Endothelial cell (in vitro differentiated cells): Measurements from ENCODE around the gene HMCN2. TPM values are rescaled to one million over a fixed set of nuclear protein-coding genes. Genes with fewer than 3 reads are reported as not detected.

Experiments
- DNase-seq: peaks from one replicate; pipeline ENCODE4 v3.0.0; 2021; ENCODE audit warnings: low spot score
- H3K27ac Mint-ChIP-seq: one replicate; pipeline ENCODE4 v1.8.0; 2021; ENCODE audit warnings: mixed read lengths, inconsistent platforms; ENCODE audit not compliant: unreplicated experiment
- H3K27me3 Mint-ChIP-seq: one replicate; pipeline ENCODE4 v1.8.0; 2021; ENCODE audit warnings: mild to moderate bottlenecking, moderate library complexity, mixed read lengths, inconsistent platforms; ENCODE audit not compliant: unreplicated experiment
- H3K36me3 Mint-ChIP-seq: one replicate; pipeline ENCODE4 v1.8.0; 2021; ENCODE audit warnings: mild to moderate bottlenecking, low read depth, mixed read lengths, inconsistent platforms; ENCODE audit not compliant: unreplicated experiment
- H3K4me1 Mint-ChIP-seq: one replicate; pipeline ENCODE4 v1.8.0; 2021; ENCODE audit warnings: mild to moderate bottlenecking, mixed read lengths, inconsistent platforms; ENCODE audit not compliant: unreplicated experiment
- H3K4me3 Mint-ChIP-seq: one replicate; pipeline ENCODE4 v1.8.0; 2021; ENCODE audit warnings: mild to moderate bottlenecking, mixed read lengths, inconsistent platforms; ENCODE audit not compliant: unreplicated experiment
- H3K9me3 Mint-ChIP-seq: one replicate; pipeline ENCODE4 v1.8.0; 2021; ENCODE audit warnings: mixed read lengths, inconsistent platforms; ENCODE audit not compliant: unreplicated experiment
- total RNA-seq: library from RNA; stranded (reverse); fragmentation: NEBNext Ultra II Directional; extraction: Animal tissue kit (Norgen Biotek cat#: 25700); gene quantifications from one replicate; pipeline ENCODE4 v1.2.1, GENCODE V29; 2021; ENCODE audit not compliant: unreplicated experiment
- TF ChIP-seq, protein P1 (sequence below): fragments of 200-600 bp; sonication (generic); IDR thresholded peaks from one replicate; pipeline ENCODE4 v1.5.0; 2021; ENCODE audit warnings: antibody characterized with exemption; ENCODE audit not compliant: unreplicated experiment

HMCN2 gene
- total RNA-seq, 1 donor from 2014 or later, result 29.6 TPM

DNA sequence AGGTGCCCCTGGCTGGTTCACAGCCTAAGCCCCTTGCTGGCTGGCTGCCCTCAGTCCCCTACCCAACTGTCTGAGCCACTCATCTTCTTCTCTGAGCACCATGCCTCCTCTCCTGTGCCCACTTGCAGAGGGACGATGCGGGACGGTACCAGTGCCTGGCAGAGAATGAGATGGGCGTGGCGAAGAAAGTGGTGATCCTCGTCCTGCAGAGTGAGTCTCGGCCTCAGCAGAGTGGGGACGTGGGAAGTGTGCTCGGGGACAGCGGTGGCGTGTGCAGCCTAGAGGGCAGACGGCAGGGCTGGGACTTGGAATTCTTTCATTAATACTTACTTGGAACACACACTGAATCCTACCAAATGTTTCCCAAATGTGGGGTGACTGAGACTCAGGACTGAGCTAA, 144.9 kb downstream of the HMCN2 start:
- Mint-ChIP-seq H3K27ac (no peak overlapping the region), H3K27me3 (peaks cover 4% of the 10 kb centered on the region), H3K4me1 (no peaks in the 10 kb centered on the region), H3K4me3 (no peak overlapping the region), H3K9me3 (no peaks in the 10 kb centered on the region), H3K36me3 (peaks cover 7% of the 10 kb centered on the region)
- TF ChIP-seq, protein P1, sequence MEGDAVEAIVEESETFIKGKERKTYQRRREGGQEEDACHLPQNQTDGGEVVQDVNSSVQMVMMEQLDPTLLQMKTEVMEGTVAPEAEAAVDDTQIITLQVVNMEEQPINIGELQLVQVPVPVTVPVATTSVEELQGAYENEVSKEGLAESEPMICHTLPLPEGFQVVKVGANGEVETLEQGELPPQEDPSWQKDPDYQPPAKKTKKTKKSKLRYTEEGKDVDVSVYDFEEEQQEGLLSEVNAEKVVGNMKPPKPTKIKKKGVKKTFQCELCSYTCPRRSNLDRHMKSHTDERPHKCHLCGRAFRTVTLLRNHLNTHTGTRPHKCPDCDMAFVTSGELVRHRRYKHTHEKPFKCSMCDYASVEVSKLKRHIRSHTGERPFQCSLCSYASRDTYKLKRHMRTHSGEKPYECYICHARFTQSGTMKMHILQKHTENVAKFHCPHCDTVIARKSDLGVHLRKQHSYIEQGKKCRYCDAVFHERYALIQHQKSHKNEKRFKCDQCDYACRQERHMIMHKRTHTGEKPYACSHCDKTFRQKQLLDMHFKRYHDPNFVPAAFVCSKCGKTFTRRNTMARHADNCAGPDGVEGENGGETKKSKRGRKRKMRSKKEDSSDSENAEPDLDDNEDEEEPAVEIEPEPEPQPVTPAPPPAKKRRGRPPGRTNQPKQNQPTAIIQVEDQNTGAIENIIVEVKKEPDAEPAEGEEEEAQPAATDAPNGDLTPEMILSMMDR, result no peak
- DNase-seq, result no peak

DNA sequence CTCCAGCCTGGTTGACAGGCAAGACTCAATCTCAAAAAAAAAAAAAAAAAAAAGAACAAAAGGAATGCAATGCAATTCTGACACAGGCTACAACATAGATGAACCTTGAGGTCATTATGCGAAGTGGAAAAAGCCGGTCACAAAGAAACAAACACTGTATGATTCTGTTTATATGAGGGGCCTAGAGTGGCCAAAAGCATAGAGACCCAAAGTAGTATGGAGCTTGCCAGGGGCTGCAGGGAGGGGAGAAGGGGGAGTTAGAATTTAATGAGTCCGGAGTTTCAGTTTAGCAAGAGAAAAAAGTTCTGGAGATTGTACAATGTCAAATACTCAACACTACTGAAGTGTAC, 146.0 kb downstream of the HMCN2 start:
- no peaks in the 10 kb centered on the region for H3K4me1 Mint-ChIP-seq
- no peak for DNase-seq
- H3K36me3 Mint-ChIP-seq, result peaks cover 7% of the 10 kb centered on the region
- H3K27me3 Mint-ChIP-seq, result peaks cover 4% of the 10 kb centered on the region
- no peaks in the 10 kb centered on the region for H3K9me3 Mint-ChIP-seq
- H3K27ac Mint-ChIP-seq, result no peak overlapping the region
- H3K4me3 Mint-ChIP-seq, result no peak overlapping the region
- TF ChIP-seq, protein P1, result no peak

DNA sequence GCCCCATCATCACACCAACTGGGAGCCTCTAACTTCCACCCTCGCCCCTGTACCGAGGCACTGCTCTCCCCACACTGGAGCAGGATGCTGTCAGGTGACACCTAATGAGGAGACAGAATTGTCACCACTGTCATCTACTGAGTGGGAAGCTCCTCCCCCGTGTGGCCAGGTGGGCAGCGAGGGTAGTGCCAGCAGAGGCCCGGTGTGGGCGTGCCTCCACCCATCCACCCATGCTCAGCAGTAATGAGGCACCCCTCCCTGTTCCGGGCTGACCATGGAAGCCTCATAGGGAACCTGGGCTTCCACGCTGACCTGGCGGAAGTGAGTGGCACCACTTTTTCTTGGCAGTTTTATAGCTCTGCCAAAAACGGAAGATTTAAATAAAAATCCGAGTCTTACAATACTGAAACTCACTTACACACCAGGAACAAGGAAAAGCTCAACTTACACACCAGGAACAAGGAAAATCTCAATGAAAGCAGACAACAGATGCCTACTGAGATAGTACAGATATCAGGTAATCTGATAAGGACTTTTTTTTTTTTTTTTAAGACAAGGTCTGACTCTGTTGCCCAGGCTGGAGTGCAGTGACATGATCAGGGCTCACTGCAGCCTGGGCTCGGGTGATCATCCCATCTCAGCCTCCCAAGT, 148.6 kb downstream of the HMCN2 start:
- TF ChIP-seq, protein P1, result no peak
- Mint-ChIP-seq H3K27ac (no peak overlapping the region), H3K36me3 (peaks cover 4% of the 10 kb centered on the region), H3K4me3 (no peak overlapping the region), H3K27me3 (peaks cover 4% of the 10 kb centered on the region), H3K9me3 (no peaks in the 10 kb centered on the region), H3K4me1 (no peaks in the 10 kb centered on the region)
- DNase-seq, result no peak

DNA sequence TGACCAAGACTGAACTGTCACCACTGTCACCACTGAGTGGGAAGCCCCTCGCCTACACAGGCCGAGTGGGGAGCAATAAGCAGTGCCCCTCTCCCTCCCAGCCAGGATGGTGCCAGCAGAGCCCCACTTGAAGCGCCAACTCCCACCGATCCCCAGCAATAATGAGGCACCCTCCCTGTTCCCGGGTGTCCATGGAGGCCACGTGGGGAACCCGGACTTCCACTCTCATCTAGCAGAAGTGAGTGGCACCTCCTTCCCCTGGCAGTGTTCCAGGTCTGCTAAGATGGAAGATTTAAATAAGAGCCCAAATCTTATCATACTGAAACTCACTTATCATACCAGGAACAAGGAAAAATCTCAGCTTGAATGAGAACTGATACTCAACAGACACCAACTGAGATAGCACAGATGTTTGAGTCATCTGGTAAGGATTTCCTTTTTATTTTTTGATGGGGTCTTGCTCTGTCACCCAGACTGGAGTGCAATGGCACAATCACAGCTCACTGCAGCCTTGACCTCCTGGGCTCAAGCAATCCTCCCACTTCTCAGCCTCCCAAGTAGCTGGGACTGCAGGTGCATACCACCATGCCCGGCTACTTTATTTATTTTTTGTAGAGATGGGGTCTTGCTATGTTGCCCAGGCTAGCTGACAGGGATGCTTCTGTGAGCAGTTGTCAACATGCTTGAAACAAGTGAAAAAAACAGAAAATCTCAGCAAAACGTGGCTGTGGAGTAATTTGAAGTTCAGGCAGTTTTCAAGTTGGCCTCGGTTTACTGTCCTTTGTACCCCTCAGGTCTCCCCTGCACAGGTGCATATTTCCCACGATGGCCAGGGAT, 149.6 kb downstream of the HMCN2 start:
- DNase-seq, result no peak
- TF ChIP-seq, protein P1, result no peak
- peaks cover 4% of the 10 kb centered on the region for H3K27me3 Mint-ChIP-seq
- no peak overlapping the region for H3K4me3 Mint-ChIP-seq
- H3K9me3 Mint-ChIP-seq, result no peaks in the 10 kb centered on the region
- H3K4me1 Mint-ChIP-seq, result no peaks in the 10 kb centered on the region
- H3K36me3 Mint-ChIP-seq, result peaks cover 7% of the 10 kb centered on the region
- no peak overlapping the region for H3K27ac Mint-ChIP-seq

DNA sequence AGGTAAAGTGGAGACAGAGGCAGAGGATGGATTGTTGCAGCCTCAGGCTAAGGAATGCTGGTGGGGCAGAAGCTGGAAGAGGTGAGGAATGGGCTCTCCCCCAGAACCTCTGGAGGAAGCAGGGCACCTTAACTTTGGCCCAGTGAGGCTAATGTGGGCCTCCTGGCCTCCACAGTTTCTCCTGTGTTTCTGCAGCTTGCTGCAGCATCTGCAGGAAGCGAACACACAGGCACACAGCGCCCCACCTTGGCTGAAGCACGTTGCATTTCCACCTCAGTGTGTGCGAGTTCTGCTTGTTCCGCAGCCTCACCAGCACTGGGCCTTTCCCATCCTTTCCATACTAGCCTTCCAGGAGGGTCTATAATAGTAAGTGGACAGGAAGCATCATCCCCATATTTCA, 152.0 kb downstream of the HMCN2 start:
- TF ChIP-seq, protein P1, result no peak
- DNase-seq, result no peak
- Mint-ChIP-seq H3K27ac (no peak overlapping the region), H3K27me3 (peaks cover 4% of the 10 kb centered on the region), H3K9me3 (no peaks in the 10 kb centered on the region), H3K36me3 (peaks cover 7% of the 10 kb centered on the region), H3K4me3 (no peak overlapping the region), H3K4me1 (no peaks in the 10 kb centered on the region)
